ENCODE results near the gene CTNNB1. TPM values are rescaled to one million over a fixed set of nuclear protein-coding genes. Genes with fewer than 3 reads are reported as not detected.

CTNNB1 gene
- total and polyA plus RNA-seq, 2 experiments from 2014 or later = 89.4 to 566 TPM

DNA sequence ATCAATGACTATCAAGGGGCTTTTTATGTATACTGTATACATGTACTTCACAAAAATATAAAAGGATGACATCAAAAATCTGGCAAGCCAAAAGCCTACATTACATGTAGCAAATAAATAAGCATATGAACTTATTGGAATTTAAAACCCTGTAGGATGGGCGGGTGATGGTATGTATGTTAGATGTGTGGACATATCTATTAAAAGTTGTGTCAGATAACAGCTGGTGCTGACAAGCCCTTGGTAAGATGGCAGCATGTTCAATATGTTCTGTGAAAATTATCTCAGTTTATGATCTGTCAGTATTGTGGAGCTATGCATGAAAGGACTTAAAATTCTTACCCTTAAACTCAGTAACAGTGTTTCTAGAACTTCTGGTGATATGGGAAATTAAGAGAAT, 20.1 kb downstream of the CTNNB1 start:
- no peak overlapping the region for H3K4me3 ChIP-seq
- H3F3A ChIP-seq (replicated peaks; ENCODE audit: low read depth) = no peaks in the 10 kb centered on the region
- TF ChIP-seq CREB1 (CRISPR knock-in tag; IDR thresholded peaks at IDR 0.05; ENCODE audit: low read depth) = no peak
- no peak for TF ChIP-seq STAT1 (IDR thresholded peaks at IDR 0.05; ENCODE audit: unreplicated experiment)
- TF ChIP-seq, protein P1, sequence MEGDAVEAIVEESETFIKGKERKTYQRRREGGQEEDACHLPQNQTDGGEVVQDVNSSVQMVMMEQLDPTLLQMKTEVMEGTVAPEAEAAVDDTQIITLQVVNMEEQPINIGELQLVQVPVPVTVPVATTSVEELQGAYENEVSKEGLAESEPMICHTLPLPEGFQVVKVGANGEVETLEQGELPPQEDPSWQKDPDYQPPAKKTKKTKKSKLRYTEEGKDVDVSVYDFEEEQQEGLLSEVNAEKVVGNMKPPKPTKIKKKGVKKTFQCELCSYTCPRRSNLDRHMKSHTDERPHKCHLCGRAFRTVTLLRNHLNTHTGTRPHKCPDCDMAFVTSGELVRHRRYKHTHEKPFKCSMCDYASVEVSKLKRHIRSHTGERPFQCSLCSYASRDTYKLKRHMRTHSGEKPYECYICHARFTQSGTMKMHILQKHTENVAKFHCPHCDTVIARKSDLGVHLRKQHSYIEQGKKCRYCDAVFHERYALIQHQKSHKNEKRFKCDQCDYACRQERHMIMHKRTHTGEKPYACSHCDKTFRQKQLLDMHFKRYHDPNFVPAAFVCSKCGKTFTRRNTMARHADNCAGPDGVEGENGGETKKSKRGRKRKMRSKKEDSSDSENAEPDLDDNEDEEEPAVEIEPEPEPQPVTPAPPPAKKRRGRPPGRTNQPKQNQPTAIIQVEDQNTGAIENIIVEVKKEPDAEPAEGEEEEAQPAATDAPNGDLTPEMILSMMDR (conservative IDR thresholded peaks at IDR 0.05; ENCODE audit: low read depth in 2 of 2) = no peak
- ATAC-seq = no peak
- H2AFZ ChIP-seq = no peak overlapping the region
- peaks cover 2% of the 10 kb centered on the region; the same call in 1 of the 2 replicates for H3K36me3 ChIP-seq (ENCODE audit: insufficient read depth)
- H3K27me3 Mint-ChIP-seq (ENCODE audit: insufficient read depth, low read depth, poor library complexity) = no peaks in the 10 kb centered on the region
- H3K9me2 ChIP-seq (ENCODE audit: insufficient read depth) = no peaks in the 10 kb centered on the region
- no peaks in the 10 kb centered on the region for H3K27me3 ChIP-seq (ENCODE audit: insufficient read depth)
- no peak overlapping the region for H3K4me2 ChIP-seq
- peaks cover 100% of the 10 kb centered on the region for H3K79me2 ChIP-seq (replicated peaks; ENCODE audit: insufficient read depth)
- no peak overlapping the region for H3K27ac ChIP-seq (ENCODE audit: low read depth)
- H3K36me3 Mint-ChIP-seq (ENCODE audit: low read depth) = peaks cover 7% of the 10 kb centered on the region
- no peak for DNase-seq (ENCODE audit: low spot score)
- no peak overlapping the region for H3K27ac Mint-ChIP-seq
- H3K4me3 Mint-ChIP-seq = no peak overlapping the region
- peaks cover 60% of the 10 kb centered on the region for H3K4me1 Mint-ChIP-seq
- no peaks in the 10 kb centered on the region for H3K9me3 Mint-ChIP-seq
- H4K20me1 ChIP-seq (replicated peaks; ENCODE audit: insufficient read depth) = peaks cover 57% of the 10 kb centered on the region
- peaks cover 43% of the 10 kb centered on the region for H3K4me1 ChIP-seq (ENCODE audit: insufficient read depth)

DNA sequence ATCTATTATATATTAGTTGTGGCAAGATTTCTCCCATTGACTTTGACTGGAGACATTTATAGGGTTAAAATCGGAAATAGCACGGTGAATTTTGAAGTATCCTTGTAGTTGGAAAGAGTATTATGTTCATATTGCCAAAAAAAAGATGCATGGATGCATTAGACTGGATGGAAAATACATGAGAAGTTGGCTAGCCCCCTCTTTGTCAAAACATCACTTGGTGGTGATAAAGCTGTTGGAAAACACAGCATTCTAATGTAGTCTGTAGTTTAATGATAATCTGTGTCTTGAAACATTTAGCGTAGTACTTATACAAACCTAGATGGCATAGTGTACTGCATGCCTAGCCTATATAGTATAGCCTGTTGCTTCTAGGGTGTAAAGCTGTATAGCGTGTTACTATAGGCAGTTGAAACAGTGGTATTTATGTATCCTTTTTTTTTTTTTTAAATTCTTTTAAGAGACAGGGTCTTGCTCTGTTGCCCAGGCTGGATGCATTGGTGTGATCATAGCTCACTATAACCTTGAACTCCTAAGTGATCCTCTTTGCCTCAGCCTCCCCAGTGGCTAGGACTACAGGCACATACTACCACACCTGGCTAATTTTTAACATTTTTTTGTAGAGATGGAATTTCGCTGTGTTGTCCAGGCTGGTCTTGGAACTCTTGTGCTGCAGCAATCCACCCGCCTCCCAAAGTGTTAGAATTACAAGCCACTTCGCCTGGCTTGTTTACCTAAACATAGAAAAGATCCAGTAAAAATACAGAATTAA, 21.8 kb downstream of the CTNNB1 start:
- DNase-seq (ENCODE audit: low spot score) (no peak), ATAC-seq (no peak)
- H4K20me1 ChIP-seq (replicated peaks; ENCODE audit: insufficient read depth) = peaks cover 65% of the 10 kb centered on the region
- H3K4me3 ChIP-seq = no peak overlapping the region
- no peaks in the 10 kb centered on the region for H3K9me2 ChIP-seq (ENCODE audit: insufficient read depth)
- H3K4me2 ChIP-seq = peak overlapping the region; percentile 4; the same call in 1 of the 2 replicates
- H3K79me2 ChIP-seq (replicated peaks; ENCODE audit: insufficient read depth) = peaks cover 100% of the 10 kb centered on the region
- peaks cover 19% of the 10 kb centered on the region for H3K36me3 ChIP-seq (ENCODE audit: insufficient read depth)
- no peak overlapping the region for H3K27ac Mint-ChIP-seq
- H3K9me3 Mint-ChIP-seq = no peaks in the 10 kb centered on the region
- no peaks in the 10 kb centered on the region for H3F3A ChIP-seq (replicated peaks; ENCODE audit: low read depth)
- peaks cover 28% of the 10 kb centered on the region for H3K4me1 ChIP-seq (ENCODE audit: insufficient read depth)
- H2AFZ ChIP-seq = no peak overlapping the region
- H3K27me3 ChIP-seq (ENCODE audit: insufficient read depth) = no peaks in the 10 kb centered on the region
- no peaks in the 10 kb centered on the region for H3K27me3 Mint-ChIP-seq (ENCODE audit: insufficient read depth, low read depth, poor library complexity)
- no peak overlapping the region for H3K4me3 Mint-ChIP-seq
- H3K36me3 Mint-ChIP-seq (ENCODE audit: low read depth) = peaks cover 23% of the 10 kb centered on the region
- no peak overlapping the region for H3K27ac ChIP-seq (ENCODE audit: low read depth)
- peaks cover 45% of the 10 kb centered on the region for H3K4me1 Mint-ChIP-seq
- TF ChIP-seq ZNF331 (CRISPR knock-in tag; IDR thresholded peaks at IDR 0.05; ENCODE audit: low read depth) (no peak), CREB1 (CRISPR knock-in tag; IDR thresholded peaks at IDR 0.05; ENCODE audit: low read depth) (no peak), STAT1 (IDR thresholded peaks at IDR 0.05; ENCODE audit: unreplicated experiment) (no peak), EZH2phosphoT487 (IDR thresholded peaks at IDR 0.05; ENCODE audit: unreplicated experiment) (no peak), EZH2 (IDR thresholded peaks at IDR 0.05; ENCODE audit: low read depth, unreplicated experiment) (no peak), NANOG (IDR thresholded peaks at IDR 0.05; ENCODE audit: borderline replicate concordance) (no peak), JUNB (IDR thresholded peaks at IDR 0.05; ENCODE audit: unreplicated experiment) (no peak), POLR2AphosphoS5 (IDR thresholded peaks at IDR 0.05; ENCODE audit: low read depth) (no peak), ZNF114 (CRISPR knock-in tag; IDR thresholded peaks at IDR 0.05) (no peak)
- TF ChIP-seq, protein P1 (conservative IDR thresholded peaks at IDR 0.05; ENCODE audit: low read depth in 2 of 2) = no peak
- TF ChIP-seq, protein P2, sequence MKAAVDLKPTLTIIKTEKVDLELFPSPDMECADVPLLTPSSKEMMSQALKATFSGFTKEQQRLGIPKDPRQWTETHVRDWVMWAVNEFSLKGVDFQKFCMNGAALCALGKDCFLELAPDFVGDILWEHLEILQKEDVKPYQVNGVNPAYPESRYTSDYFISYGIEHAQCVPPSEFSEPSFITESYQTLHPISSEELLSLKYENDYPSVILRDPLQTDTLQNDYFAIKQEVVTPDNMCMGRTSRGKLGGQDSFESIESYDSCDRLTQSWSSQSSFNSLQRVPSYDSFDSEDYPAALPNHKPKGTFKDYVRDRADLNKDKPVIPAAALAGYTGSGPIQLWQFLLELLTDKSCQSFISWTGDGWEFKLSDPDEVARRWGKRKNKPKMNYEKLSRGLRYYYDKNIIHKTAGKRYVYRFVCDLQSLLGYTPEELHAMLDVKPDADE (IDR thresholded peaks at IDR 0.05) = no peak
- TF ChIP-seq, protein P3, sequence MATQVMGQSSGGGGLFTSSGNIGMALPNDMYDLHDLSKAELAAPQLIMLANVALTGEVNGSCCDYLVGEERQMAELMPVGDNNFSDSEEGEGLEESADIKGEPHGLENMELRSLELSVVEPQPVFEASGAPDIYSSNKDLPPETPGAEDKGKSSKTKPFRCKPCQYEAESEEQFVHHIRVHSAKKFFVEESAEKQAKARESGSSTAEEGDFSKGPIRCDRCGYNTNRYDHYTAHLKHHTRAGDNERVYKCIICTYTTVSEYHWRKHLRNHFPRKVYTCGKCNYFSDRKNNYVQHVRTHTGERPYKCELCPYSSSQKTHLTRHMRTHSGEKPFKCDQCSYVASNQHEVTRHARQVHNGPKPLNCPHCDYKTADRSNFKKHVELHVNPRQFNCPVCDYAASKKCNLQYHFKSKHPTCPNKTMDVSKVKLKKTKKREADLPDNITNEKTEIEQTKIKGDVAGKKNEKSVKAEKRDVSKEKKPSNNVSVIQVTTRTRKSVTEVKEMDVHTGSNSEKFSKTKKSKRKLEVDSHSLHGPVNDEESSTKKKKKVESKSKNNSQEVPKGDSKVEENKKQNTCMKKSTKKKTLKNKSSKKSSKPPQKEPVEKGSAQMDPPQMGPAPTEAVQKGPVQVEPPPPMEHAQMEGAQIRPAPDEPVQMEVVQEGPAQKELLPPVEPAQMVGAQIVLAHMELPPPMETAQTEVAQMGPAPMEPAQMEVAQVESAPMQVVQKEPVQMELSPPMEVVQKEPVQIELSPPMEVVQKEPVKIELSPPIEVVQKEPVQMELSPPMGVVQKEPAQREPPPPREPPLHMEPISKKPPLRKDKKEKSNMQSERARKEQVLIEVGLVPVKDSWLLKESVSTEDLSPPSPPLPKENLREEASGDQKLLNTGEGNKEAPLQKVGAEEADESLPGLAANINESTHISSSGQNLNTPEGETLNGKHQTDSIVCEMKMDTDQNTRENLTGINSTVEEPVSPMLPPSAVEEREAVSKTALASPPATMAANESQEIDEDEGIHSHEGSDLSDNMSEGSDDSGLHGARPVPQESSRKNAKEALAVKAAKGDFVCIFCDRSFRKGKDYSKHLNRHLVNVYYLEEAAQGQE (IDR thresholded peaks at IDR 0.05; ENCODE audit: unreplicated experiment) = no peak
